SK-N-SH (cell line): Measurements from ENCODE around the gene ASAP2. TPM values are rescaled to one million over a fixed set of nuclear protein-coding genes. Genes with fewer than 3 reads are reported as not detected.

Experiments used
- CTCF ChIA-PET: fragments of 300-600, 350-600 bp; formaldehyde crosslinking; extraction: SDS; loops from one replicate; lab custom pipeline; 2021; lab: Yijun Ruan, JAX
- POLR2A ChIA-PET: fragments of 350-600 bp; sonication (Branson Sonifier 250); formaldehyde crosslinking; extraction: SDS; loops from one replicate; lab custom pipeline; 2020; ENCODE audit warnings: antibody characterized with exemption, inconsistent platforms; lab: Yijun Ruan, JAX
- DNase-seq: peaks from one replicate; pipeline ENCODE4 v3.0.0; 2012
- H2AFZ ChIP-seq: fragments of 200-600 bp; sonication (generic); 2 replicates; pipeline ENCODE4 v1.8.1; 2016; ENCODE audit warnings: antibody characterized with exemption, mild to moderate bottlenecking, low read depth
- H3F3A ChIP-seq: fragments of 200-600 bp; sonication (generic); replicated peaks from 2 replicates; pipeline ENCODE3; 2016; ENCODE audit warnings: antibody characterized with exemption, mild to moderate bottlenecking; ENCODE audit not compliant: insufficient read depth
- H3K27ac ChIP-seq, 2 experiments: fragments of 200-500 bp in 1 of 2; fragments of 200-600 bp in 1 of 2; sonication (Bioruptor generic) in 1 of 2; sonication (generic), shearing (Covaris generic) in 1 of 2; 2 replicates each; pipeline versions ENCODE4 v1.5.1 to v1.6.1; 2014 to 2016; ENCODE audit warnings: low read depth in 2 of 2, inconsistent platforms in 1 of 2, low read length in 1 of 2, mild to moderate bottlenecking in 1 of 2, mixed read lengths in 1 of 2
- H3K27me3 ChIP-seq: fragments of 200-600 bp; sonication (generic), shearing (Covaris generic); 2 replicates; pipeline ENCODE4 v1.6.1; 2016; ENCODE audit warnings: mixed run types; ENCODE audit not compliant: insufficient read depth
- H3K36me3 ChIP-seq, 2 experiments: fragments of 200-500 bp in 1 of 2; fragments of 200-600 bp in 1 of 2; sonication (Bioruptor generic) in 1 of 2; sonication (generic) in 1 of 2; replicated peaks in 1 of 2; 2 replicates each; pipeline versions ENCODE3 to v1.5.1; 2014 to 2016; ENCODE audit warnings: low read length in 1 of 2, mild to moderate bottlenecking in 1 of 2; ENCODE audit not compliant: insufficient read depth in 2 of 2, control insufficient read depth in 1 of 2
- H3K4me1 ChIP-seq, 2 experiments: fragments of 200-500 bp in 1 of 2; fragments of 200-600 bp in 1 of 2; sonication (Bioruptor generic) in 1 of 2; sonication (generic), shearing (Covaris generic) in 1 of 2; 2 replicates each; pipeline versions ENCODE4 v1.5.1 to v1.6.1; 2014 to 2016; ENCODE audit warnings: low read depth in 1 of 2, low read length in 1 of 2, mixed run types in 1 of 2; ENCODE audit not compliant: insufficient read depth in 2 of 2, control insufficient read depth in 1 of 2
- H3K4me2 ChIP-seq: fragments of 200-600 bp; sonication (generic), shearing (Covaris generic); 2 replicates; pipeline ENCODE4 v1.6.1; 2017; ENCODE audit warnings: mixed run types
- H3K4me3 ChIP-seq, 2 experiments: fragments of 200-500 bp in 1 of 2; fragments of 200-600 bp in 1 of 2; sonication (Bioruptor generic) in 1 of 2; sonication (generic), shearing (Covaris generic) in 1 of 2; 2 replicates each; pipeline versions ENCODE4 v1.5.1 to v1.8.1; 2014 to 2016; ENCODE audit warnings: low read depth in 2 of 2, inconsistent platforms in 1 of 2, low read length in 1 of 2, mild to moderate bottlenecking in 1 of 2, mixed read lengths in 1 of 2, moderate library complexity in 1 of 2
- H3K79me2 ChIP-seq: fragments of 200-600 bp; sonication (generic); 2 replicates; pipeline ENCODE4 v1.8.1; 2017; ENCODE audit warnings: mild to moderate bottlenecking; ENCODE audit not compliant: insufficient read depth
- H3K9ac ChIP-seq: fragments of 200-600 bp; sonication (generic); 2 replicates; pipeline ENCODE4 v1.6.1; 2017; ENCODE audit warnings: mixed run types
- H3K9me2 ChIP-seq: fragments of 200-600 bp; sonication (generic); 2 replicates; pipeline ENCODE4 v1.6.1; 2017; ENCODE audit warnings: mixed run types
- H3K9me3 ChIP-seq: fragments of 200-600 bp; sonication (generic); 2 replicates; pipeline ENCODE4 v1.6.1; 2017; ENCODE audit warnings: mixed run types, mild to moderate bottlenecking, moderate library complexity
- H4K20me1 ChIP-seq: fragments of 200-600 bp; sonication (generic); 2 replicates; pipeline ENCODE4 v1.6.1; 2017; ENCODE audit warnings: mild to moderate bottlenecking, mixed run types; ENCODE audit not compliant: insufficient read depth
- CHD2 ChIP-seq: fragments of 150-350 bp; IDR thresholded peaks from 2 replicates; pipeline ENCODE4 v1.6.1; 2018; ENCODE audit warnings: low read length; ENCODE audit not compliant: partially characterized antibody
- ELF1 ChIP-seq: IDR thresholded peaks from 2 replicates; pipeline ENCODE4 v1.4.0; 2012
- EP300 ChIP-seq, 2 experiments: IDR thresholded peaks; 2 replicates each; pipeline versions ENCODE4 v1.4.0 to v1.6.1; 2012; ENCODE audit warnings: borderline replicate concordance in 1 of 2, low read depth in 1 of 2, low read length in 1 of 2
- FOSL2 ChIP-seq: IDR thresholded peaks from 2 replicates; pipeline ENCODE4 v1.4.0; 2012; ENCODE audit warnings: low read depth, mild to moderate bottlenecking, moderate library complexity, borderline replicate concordance
- FOXJ3 ChIP-seq: sonication (generic); formaldehyde crosslinking; IDR thresholded peaks from 2 replicates; pipeline ENCODE4 v1.5.1; 2020; ENCODE audit warnings: mild to moderate bottlenecking, missing genetic modification reagents
- FOXM1 ChIP-seq: IDR thresholded peaks from 2 replicates; pipeline ENCODE4 v1.4.0; 2012; ENCODE audit warnings: low read depth, mild to moderate bottlenecking
- GATA2 ChIP-seq: sonication (generic); formaldehyde crosslinking; IDR thresholded peaks from 2 replicates; pipeline ENCODE4 v1.5.0; 2020; ENCODE audit warnings: mild to moderate bottlenecking, missing genetic modification reagents
- JUND ChIP-seq: IDR thresholded peaks from 2 replicates; pipeline ENCODE4 v1.4.0; 2012
- MAX ChIP-seq: IDR thresholded peaks from 2 replicates; pipeline ENCODE4 v1.4.0; 2012; ENCODE audit warnings: low read depth
- MEF2A ChIP-seq: IDR thresholded peaks from 2 replicates; pipeline ENCODE4 v1.4.0; 2012; ENCODE audit warnings: low read depth, borderline replicate concordance
- MXI1 ChIP-seq: IDR thresholded peaks from 2 replicates; pipeline ENCODE4 v1.6.1; 2012; ENCODE audit warnings: mild to moderate bottlenecking, low read depth, low read length, improper control_type of control experiment
- NFIC ChIP-seq: IDR thresholded peaks from 2 replicates; pipeline ENCODE4 v1.4.0; 2012; ENCODE audit warnings: borderline replicate concordance
- PBX3 ChIP-seq: IDR thresholded peaks from 2 replicates; pipeline ENCODE4; 2012
- POLR2AphosphoS5 ChIP-seq: IDR thresholded peaks from 2 replicates; pipeline ENCODE4 v1.6.1; 2012; ENCODE audit warnings: low read depth, low read length
- RCOR1 ChIP-seq: fragments of 150-350 bp; IDR thresholded peaks from 2 replicates; pipeline ENCODE4 v1.6.1; 2017; ENCODE audit warnings: antibody characterized with exemption, low read length
- REST ChIP-seq: IDR thresholded peaks from 2 replicates; pipeline ENCODE4 v1.6.1; 2012; ENCODE audit warnings: mild to moderate bottlenecking, low read depth, low read length, moderate library complexity
- RFX5 ChIP-seq: IDR thresholded peaks from 2 replicates; pipeline ENCODE4 v1.6.1; 2012; ENCODE audit warnings: mild to moderate bottlenecking, improper control_type of control experiment, low read length
- RXRA ChIP-seq: IDR thresholded peaks from 2 replicates; pipeline ENCODE4 v1.4.0; 2012; ENCODE audit warnings: low read depth, mild to moderate bottlenecking, borderline replicate concordance
- TAF1 ChIP-seq: IDR thresholded peaks from 2 replicates; pipeline ENCODE4 v1.6.1; 2012; ENCODE audit warnings: low read depth, mild to moderate bottlenecking, low read length, moderate library complexity, borderline replicate concordance
- TCF12 ChIP-seq: IDR thresholded peaks from 2 replicates; pipeline ENCODE4 v1.4.0; 2012
- TEAD4 ChIP-seq: IDR thresholded peaks from 2 replicates; pipeline ENCODE4 v1.4.0; 2012; ENCODE audit warnings: mild to moderate bottlenecking, borderline replicate concordance; ENCODE audit not compliant: insufficient read depth
- USF2 ChIP-seq: fragments of 150-350 bp; IDR thresholded peaks from 2 replicates; pipeline ENCODE4 v1.6.1; 2017; ENCODE audit warnings: antibody characterized with exemption, low read length, low read depth, borderline replicate concordance
- YY1 ChIP-seq: IDR thresholded peaks from 2 replicates; pipeline ENCODE4 v1.4.0; 2012; ENCODE audit warnings: low read depth, mild to moderate bottlenecking
- ZBTB33 ChIP-seq: IDR thresholded peaks from 2 replicates; pipeline ENCODE4 v1.4.0; 2012; ENCODE audit warnings: low read depth, borderline replicate concordance
- WGBS: methylation state at CpG from one replicate; pipeline ENCODE4 v1.1.6; 2017; ENCODE audit warnings: low lambda C conversion rate; 5-methylcytosine and 5-hydroxymethylcytosine counted together
- polyA plus RNA-seq, 3 experiments: library from polyadenylated mRNA; depleted of rRNA; stranded (reverse); fragments of >200 nt; gene quantifications; 2 replicates each; pipeline ENCODE4 v1.2.3, GENCODE V29; 2012

The ASAP2 gene
- polyA plus RNA-seq, 1 of the 3 experiments (the other 2 are of a cell fraction): 37.9 TPM

- ChIA-PET CTCF (interaction anchor here (0.7 to 2.1 kb wide), 9 partner anchors 7 to 242 kb away, joined by 3 to 11 read pairs (median 4); partner anchors contain the start of gene ASAP2), POLR2A (no interaction called here)
- Histone ChIP-seq H3F3A (peaks cover 36% of the 10 kb centered on the region), H2AFZ (no peak overlapping the region), H3K27ac (peak overlapping the region; percentile 67 to 97), H3K27me3 (no peaks in the 10 kb centered on the region), H3K4me2 (peak overlapping the region; percentile 45), H3K36me3 (peaks cover 46 to 65% of the 10 kb centered on the region in 2 experiments), H3K4me3 (no peak overlapping the region), H3K9me2 (no peaks in the 10 kb centered on the region), H3K4me1 (peaks cover 28 to 52% of the 10 kb centered on the region in 2 experiments), H4K20me1 (no peaks in the 10 kb centered on the region), H3K79me2 (peaks cover 7% of the 10 kb centered on the region; the same call in 1 of the 2 replicates), H3K9me3 (no peaks in the 10 kb centered on the region), H3K9ac (peak overlapping the region; percentile 20; the same call in 1 of the 2 replicates)
- TF ChIP-seq RXRA (no peak), YY1 (no peak), TCF12 (peak; percentile 92), FOXM1 (no peak), MEF2A (no peak), RCOR1 (no peak; the same call in 1 of the 2 replicates), CHD2 (no peak), JUND (peak; percentile 90), NFIC (peak; percentile 95), ZBTB33 (0 out of 2 replicates have a peak, but pooled peaks have one; percentile 11), RFX5 (no peak), GATA2 (CRISPR knock-in tag) (no peak), TAF1 (no peak), POLR2AphosphoS5 (peak; percentile 62; the same call in 1 of the 2 replicates), USF2 (no peak), EP300 (IDR thresholded peaks at IDR 0.05; ENCODE audit: borderline replicate concordance in 1 of 2, low read depth in 1 of 2, low read length in 1 of 2) (peak in 1 of 2 experiments; percentile 77; a peak in 1 of 4 replicates), FOSL2 (peak; percentile 95), TEAD4 (0 out of 2 replicates have a peak, but pooled peaks have one; percentile 44), MXI1 (no peak), MAX (peak; percentile 79), ELF1 (no peak), PBX3 (peak; percentile 81), FOXJ3 (CRISPR knock-in tag) (no peak), REST (no peak; the same call in 1 of the 2 replicates)
- 59% methylated on average over 18 of the region's 18 CpGs for WGBS
- no peak for DNase-seq
Measured at GRCh38 chr2:9380702-9381628, 174.4 kb downstream of the ASAP2 start.
